NCI-H2196 treated with DMSO at 0.1 percent for 48 hours (cell line): ENCODE results near the gene BCO2.
"Not testable (repeated sequence)": the region's sequence is repeated elsewhere in the genome, so short reads cannot be mapped to it uniquely, and the experiment has no call there.

Source experiments
- DNase-seq: peaks from one replicate; lab custom pipeline; 2025; ENCODE audit not compliant: unreplicated experiment; lab: John Stamatoyannopoulos, UW

BCO2 gene

GRCh38 chr11:112166562-112166961 is 8.8 kb upstream of the BCO2 start:
- DNase-seq, result no peak

- DNase-seq, result no peak
Measured at GRCh38 chr11:112167145-112167544, 8.2 kb upstream of the BCO2 start, which contains the start of gene TEX12. TSS of gene TEX12 (plus strand) at chr11:112167372. CDS start at chr11:112169269, 1,897 bp downstream.

GRCh38 chr11:112172362-112172994 is 2.8 kb upstream of the BCO2 start:
- no peak for DNase-seq

GRCh38 chr11:112173152-112173551 is 2.2 kb upstream of the BCO2 start:
- no peak for DNase-seq

GRCh38 chr11:112175599-112175952 is 264 bp downstream of the BCO2 start:
- DNase-seq, result no peak

GRCh38 chr11:112176077-112176476 is 765 bp downstream of the BCO2 start:
- DNase-seq, result no peak

GRCh38 chr11:112177589-112177988 is 2.3 kb downstream of the BCO2 start:
- no peak for DNase-seq

GRCh38 chr11:112178428-112178827 is 3.1 kb downstream of the BCO2 start:
- no peak for DNase-seq

GRCh38 chr11:112178936-112179335 is 3.6 kb downstream of the BCO2 start:
- no peak for DNase-seq

- no peak for DNase-seq
Measured at GRCh38 chr11:112179601-112180000, 4.3 kb downstream of the BCO2 start.

GRCh38 chr11:112182867-112183266 is 7.6 kb downstream of the BCO2 start:
- DNase-seq, result no peak

- no peak for DNase-seq
Measured at GRCh38 chr11:112185883-112186282, 10.6 kb downstream of the BCO2 start.

- DNase-seq, result no peak
Measured at GRCh38 chr11:112186304-112186703, 11.0 kb downstream of the BCO2 start.

GRCh38 chr11:112195113-112195512 is 19.8 kb downstream of the BCO2 start:
- DNase-seq, result not testable (repeated sequence)

- DNase-seq, result no peak
Measured at GRCh38 chr11:112195951-112196351, 20.6 kb downstream of the BCO2 start.

GRCh38 chr11:112196519-112197087 is 21.3 kb downstream of the BCO2 start:
- DNase-seq, result no peak

GRCh38 chr11:112199101-112199500 is 23.8 kb downstream of the BCO2 start:
- DNase-seq, result not testable (repeated sequence)

- DNase-seq, result no peak
Measured at GRCh38 chr11:112200252-112200651, 24.9 kb downstream of the BCO2 start.

GRCh38 chr11:112206071-112206470 is 30.8 kb downstream of the BCO2 start:
- no peak for DNase-seq

- DNase-seq, result no peak
Measured at GRCh38 chr11:112210890-112211289, 35.6 kb downstream of the BCO2 start.

- no peak for DNase-seq
Measured at GRCh38 chr11:112211536-112211935, 36.2 kb downstream of the BCO2 start.

GRCh38 chr11:112212290-112212689 is 37.0 kb downstream of the BCO2 start:
- no peak for DNase-seq

GRCh38 chr11:112212710-112213109 is 37.4 kb downstream of the BCO2 start:
- DNase-seq, result no peak
